Astrocyte of the cerebellum (primary cell): ENCODE measurements around the gene CACNA1S.

Experiments
- DNase-seq: peaks from one replicate; pipeline ENCODE4 v3.0.0-alpha.2; 2011; ENCODE audit warnings: low read depth
- H3K4me3 ChIP-seq: 2 replicates; pipeline ENCODE4 v1.5.1; 2011; ENCODE audit warnings: mild to moderate bottlenecking, low read depth, low read length, moderate library complexity
- in situ Hi-C: cut with HindIII; loops from 2 replicates; pipeline ENCODE4 v1.10.0; 2017; ENCODE audit warnings: low sequenced_read_pairs
- TF ChIP-seq, protein P1 (sequence below): IDR thresholded peaks from 2 replicates; pipeline ENCODE4 v1.5.1; 2012; ENCODE audit warnings: low read length, low read depth, moderate library complexity, mild to moderate bottlenecking; ENCODE audit errors: missing control alignments

The CACNA1S gene

DNA sequence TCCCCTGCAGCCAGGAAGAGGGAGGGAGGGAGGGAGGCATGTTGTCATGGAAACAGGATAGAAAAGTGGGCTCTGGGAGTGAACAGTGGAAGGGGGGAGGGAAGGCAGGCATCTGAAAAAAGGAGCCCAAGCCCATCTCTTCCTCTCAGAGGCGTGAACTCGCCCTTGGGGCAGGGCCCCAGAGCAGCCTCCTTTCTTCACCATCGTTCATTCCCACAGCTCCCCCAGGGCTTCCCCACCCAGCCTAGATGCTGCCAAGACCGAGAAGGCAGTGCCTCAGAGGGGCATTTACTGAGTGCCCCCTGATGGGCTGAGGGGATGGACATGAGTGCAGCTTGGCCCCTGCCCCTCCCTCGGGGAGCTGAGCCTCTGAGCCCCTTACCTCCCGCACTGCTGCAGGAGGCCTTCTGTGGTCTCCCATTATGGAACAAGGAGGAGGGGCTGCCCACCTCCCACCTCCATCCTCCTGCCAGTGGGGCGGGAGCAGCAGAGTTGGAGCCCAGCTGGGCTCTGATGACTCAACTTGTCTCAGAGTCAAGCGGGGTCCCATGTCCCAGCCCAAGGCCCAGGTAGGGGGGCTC, 49.6 kb downstream of the CACNA1S start:
- TF ChIP-seq, protein P1, sequence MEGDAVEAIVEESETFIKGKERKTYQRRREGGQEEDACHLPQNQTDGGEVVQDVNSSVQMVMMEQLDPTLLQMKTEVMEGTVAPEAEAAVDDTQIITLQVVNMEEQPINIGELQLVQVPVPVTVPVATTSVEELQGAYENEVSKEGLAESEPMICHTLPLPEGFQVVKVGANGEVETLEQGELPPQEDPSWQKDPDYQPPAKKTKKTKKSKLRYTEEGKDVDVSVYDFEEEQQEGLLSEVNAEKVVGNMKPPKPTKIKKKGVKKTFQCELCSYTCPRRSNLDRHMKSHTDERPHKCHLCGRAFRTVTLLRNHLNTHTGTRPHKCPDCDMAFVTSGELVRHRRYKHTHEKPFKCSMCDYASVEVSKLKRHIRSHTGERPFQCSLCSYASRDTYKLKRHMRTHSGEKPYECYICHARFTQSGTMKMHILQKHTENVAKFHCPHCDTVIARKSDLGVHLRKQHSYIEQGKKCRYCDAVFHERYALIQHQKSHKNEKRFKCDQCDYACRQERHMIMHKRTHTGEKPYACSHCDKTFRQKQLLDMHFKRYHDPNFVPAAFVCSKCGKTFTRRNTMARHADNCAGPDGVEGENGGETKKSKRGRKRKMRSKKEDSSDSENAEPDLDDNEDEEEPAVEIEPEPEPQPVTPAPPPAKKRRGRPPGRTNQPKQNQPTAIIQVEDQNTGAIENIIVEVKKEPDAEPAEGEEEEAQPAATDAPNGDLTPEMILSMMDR, result no peak
- no peak for DNase-seq
- in situ Hi-C loops, result no loop called here
- H3K4me3 ChIP-seq, result no peak overlapping the region

DNA sequence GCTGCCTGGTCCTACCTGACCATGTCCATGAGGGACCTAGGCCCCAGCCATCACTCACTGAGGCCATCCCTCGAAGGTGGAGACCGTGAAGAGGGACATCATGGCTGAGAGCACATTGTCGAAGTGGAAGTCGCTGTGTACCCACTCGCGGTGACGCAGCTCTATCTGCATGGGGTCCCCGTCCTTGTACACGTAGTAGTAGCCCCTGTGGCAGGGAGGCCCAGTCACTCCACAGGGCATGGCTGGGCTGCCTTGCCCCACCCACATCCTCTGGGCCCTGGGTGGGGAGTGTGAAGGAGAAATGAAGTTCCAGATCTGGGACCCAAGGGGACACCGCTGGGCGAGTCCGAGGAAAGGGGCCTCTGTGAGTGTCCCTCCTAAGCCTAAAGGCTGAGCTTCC, 50.3 kb downstream of the CACNA1S start:
- in situ Hi-C loops, result no loop called here
- H3K4me3 ChIP-seq, result no peak overlapping the region
- TF ChIP-seq, protein P1, result no peak
- no peak for DNase-seq

DNA sequence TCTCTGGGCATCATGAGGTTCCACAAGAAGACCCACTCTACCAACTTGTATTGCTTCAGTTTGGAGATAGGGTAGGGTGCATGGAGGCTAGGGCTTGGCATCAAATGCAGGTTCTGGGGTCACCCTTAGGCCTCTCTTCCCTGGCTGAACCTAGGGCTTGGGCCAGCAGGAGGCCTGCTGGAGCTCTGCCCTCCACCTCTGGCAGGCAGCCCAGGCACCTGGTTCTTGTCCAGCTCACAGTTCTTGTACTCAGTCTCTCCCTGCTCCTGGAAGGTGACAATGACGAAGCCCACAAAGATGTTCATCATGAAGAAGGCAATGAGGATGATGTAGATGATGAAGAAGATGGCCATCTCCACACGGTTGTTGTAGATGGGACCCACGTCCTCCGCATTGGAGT, 51.2 kb downstream of the CACNA1S start:
- in situ Hi-C loops, result no loop called here
- TF ChIP-seq, protein P1, result no peak
- no peak for DNase-seq
- no peak overlapping the region for H3K4me3 ChIP-seq

DNA sequence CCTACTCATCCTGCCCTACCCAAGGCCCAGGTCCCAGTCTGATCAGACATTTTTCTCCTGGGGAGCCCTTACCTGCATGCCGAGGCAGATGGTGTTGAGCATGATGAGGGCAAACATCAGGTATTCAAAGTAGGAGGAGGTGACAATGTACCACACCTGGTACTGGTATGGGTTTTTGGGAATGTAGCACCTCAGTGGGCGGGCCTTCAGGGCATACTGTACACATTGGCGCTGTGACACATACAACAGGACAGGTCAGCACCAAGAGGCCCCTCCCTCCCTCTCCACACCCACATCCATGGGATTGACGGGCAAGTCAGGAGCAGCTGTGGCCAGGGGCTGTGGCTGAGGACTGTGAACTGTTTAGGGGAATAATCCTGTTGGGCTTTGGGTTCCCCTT, 51.6 kb downstream of the CACNA1S start:
- in situ Hi-C loops, result no loop called here
- DNase-seq, result no peak
- TF ChIP-seq, protein P1, result no peak
- H3K4me3 ChIP-seq, result no peak overlapping the region

DNA sequence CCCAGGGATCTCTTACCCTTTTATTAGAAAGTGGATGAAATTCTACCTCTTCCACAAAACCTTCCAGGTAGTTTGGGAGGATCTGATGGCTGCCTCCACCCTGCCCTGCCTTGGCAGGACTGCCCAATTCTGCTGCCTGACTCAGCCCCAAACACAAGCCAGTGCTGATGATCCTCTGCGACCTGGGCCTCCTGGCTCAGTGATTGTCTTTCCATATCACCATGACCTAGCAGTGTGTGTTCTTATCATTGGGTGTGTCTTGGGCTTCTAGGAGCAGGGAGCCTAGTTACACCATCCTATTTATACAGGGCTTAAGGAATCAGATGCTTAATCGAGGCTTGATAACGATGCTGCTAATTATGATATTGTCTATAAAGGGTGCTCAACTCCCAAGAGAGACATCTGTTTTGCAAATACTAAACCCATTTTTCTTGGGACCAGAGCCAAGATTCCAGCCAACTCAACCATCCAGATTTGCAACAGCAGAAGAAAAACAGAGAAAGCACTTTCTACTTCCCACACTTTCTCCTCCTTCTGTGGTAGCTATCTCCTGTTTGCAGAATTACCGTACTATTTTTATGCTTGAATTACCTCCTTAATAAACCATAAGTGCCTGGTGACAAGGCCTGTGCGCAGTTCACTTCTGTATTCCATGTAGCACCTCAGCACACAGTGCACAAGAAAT, 52.2 kb downstream of the CACNA1S start:
- DNase-seq, result no peak
- in situ Hi-C loops, result no loop called here
- H3K4me3 ChIP-seq, result no peak overlapping the region
- TF ChIP-seq, protein P1, result no peak

DNA sequence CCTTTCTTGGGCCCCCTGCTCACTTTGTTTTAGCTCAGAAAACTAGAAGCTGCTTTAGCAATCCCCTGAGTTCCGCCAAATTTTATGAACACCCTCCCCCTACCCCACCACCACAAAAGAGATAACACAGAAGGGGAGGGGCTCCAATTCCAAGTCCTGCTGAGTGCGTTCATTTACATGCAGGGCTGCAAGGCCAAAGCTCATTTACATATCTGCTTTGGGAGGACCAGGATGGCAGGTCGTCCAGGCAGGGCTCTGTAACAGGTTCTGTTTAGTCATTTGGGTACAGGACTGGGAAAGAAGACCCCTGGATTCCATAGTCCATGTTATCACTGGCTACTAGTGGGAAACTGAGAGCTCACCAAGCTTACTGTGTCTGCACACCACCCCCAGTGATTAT, 52.8 kb downstream of the CACNA1S start:
- no peak for DNase-seq
- in situ Hi-C loops, result no loop called here
- no peak overlapping the region for H3K4me3 ChIP-seq
- TF ChIP-seq, protein P1, result no peak
